IPS DF 19.7 (cell line): ENCODE results near the gene KIAA2012.

Experiments
- DNase-seq: peaks from one replicate; pipeline ENCODE4 v3.0.0-alpha.2; 2013; ENCODE audit warnings: low read depth, low spot score

Gene KIAA2012

DNA sequence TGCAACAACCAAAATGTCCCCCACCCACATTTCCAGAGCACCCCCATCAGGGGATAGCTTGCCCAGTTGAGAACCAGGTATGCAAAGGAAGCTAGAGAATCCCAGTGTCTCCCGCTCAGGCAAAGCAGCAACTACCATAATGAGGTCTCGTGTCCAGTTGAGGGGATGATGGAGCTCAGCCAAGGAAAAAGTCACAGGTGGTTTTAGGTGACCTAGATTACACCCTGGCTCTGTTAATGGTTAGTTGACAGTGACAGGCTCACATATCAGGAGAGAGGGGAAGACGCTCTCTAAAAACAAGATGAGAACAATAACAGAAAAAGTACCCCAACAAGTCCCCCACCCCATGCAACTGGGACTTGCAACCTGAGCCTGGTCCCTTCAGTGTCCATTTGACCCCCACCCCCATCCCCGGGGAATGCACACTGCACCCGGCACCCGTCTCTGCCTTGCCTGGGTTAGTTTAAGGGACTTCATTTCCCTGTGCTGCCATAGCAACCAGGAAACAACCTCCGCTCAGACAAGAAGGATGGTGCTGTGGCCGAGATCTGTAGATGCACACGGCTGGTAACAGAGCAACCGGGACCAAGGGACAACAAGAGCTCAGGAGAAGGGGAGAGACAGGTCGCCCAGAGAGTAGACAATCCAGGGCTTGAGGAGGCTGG, at the start of gene KIAA2012:
KIAA2012 (plus strand) TSS at position 519 of the 665 bp plus-strand sequence. CDS start 373 bp downstream, outside the sequence.
- no peak for DNase-seq

DNA sequence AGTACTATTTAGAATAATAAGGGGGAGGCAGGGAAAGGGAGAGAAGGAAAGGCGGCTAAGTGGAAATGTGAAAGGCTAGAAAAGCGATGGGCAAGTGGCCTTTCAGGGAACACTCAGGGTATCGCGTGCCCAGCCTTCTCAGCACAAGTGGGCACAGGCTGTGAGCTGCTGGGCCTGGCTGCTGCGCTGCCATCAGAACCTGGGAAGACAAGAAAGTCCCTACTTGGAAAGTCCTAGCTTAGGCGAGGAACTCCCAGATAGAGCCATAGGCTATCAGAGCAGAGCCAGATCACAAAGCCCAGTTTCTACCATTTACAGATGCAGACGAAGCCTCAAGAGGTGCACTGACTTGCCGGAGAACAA, 49.2 kb upstream of the KIAA2012 start:
- no peak for DNase-seq

DNA sequence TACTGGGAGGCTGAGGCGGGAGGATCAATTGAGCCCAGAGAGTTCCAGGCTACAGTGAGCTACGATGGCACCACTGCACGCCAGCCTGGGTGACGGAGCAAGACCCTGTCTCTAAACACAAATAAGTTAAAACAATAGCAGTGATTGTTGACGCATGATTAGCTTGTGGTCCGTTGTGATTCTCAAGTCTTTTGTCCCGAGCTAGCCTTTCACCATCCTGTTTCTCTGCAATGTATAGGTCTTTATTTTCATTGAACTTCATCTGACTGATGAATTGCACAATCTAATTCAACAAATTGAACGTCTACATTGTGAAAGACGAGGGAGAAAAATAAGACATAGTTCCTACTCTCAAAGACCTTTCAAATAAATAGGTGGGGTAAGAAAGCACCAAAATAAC, 48.2 kb upstream of the KIAA2012 start:
- DNase-seq: no peak

DNA sequence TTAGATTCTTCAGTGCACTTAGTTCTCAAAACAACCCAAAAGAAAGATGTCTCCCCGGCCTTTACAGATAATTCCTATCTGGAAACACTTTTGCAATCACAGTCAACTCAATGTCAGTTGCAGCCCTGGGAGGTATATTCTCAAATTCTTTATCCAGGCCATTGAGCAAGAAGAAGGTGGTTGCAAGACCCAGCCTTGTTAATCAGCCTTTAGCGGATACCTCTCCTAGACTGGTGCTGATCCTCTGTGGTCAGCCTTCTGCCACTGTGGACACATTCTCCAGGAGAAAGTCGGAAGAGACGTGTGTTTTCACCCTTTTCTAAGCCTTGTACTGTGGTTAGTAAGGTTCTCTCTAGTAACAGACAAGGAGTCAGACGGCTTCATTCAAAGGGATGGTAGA, 47.2 kb upstream of the KIAA2012 start:
- DNase-seq: no peak

DNA sequence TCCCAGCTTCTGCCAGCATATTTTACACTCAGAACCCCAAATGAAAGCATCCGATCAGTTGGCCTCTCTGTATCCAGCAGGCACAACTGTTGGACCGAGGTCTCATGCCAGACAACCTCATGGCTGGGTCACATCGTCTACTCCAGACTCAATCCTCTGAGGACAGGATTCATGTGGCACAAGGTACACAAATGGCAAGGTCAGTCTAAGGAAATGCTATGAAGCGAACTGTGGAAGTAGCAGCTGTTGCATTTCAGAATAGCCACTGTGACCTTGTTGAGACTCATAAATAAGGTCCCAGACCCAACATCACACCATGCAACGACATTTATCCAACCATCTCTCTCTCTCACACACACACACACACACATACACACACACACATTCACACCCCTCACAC, 46.5 kb upstream of the KIAA2012 start:
- no peak for DNase-seq

DNA sequence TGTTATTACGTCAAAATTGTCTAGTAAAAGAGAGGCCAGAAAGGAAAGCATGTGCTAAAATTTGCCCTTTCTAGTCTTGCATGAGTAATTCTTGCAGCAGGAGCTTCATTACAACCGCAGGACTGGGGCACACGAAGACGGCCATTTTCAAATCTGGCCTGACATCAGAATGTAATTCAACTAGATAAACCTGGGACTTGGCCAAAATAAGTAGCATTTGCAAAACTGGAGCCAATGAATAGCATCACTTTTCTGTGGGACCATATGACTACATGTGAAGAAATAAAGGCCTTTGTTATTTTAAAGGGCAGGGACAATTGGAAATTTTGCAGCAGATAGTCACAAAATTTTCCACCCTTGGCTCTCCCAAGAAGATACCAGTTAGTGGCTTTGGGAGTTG, 42.4 kb upstream of the KIAA2012 start:
- DNase-seq: no peak

DNA sequence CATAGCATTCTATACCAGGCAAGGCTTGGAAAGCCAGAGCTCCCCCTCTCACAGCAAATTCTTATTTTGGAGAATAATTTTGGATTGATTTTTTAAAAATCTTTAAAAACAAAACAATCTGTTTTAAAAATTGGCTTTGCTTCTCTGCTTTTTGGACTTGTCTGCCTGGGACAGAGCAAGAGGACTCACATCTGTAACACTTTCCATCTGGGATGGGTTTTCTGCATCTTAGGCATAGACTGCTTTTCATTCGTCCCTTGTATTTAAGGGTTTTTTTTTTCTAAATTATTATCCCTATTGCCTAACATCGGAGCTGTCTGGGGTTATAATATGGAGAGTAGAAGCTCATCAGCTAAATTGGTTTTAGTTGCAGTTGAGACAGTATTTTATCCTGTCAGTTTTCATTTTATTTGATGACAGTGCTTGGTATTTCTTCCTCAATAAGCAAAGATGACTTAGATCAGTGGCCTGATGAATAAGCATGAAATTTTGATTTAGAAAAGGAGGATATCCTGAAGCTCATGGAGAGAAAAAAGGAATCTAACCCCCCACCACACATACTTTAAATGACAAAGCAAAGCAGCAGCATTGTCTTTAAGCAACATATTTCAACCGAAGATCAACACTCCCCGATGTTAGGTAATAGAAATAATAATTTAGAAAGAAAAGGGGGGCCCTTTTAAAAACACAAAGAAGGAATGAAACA, 41.7 kb upstream of the KIAA2012 start:
- no peak for DNase-seq

DNA sequence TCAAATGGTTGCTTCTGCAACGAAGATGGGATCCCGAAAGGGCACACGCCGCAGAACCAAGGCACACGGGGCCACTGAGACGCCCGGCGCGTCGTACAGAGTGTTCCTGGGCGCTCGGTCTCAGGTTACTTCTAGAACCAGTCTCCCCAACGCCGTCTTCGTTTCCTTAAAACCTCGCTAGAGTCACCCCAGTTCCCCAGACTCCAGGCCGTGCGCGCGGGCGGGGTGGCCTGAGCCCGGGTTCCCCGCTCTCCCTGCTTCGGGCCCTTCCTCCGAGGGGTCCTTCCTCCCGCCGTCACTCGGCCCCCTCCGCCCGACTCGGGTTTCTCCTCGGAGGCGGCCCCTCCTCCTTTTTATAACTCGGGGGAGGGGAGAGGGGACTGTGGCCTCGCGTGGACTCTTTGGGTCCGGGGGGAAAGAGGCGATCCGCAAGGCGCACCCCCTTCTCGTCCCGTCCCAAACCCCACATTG, 40.2 kb upstream of the KIAA2012 start:
- DNase-seq: no peak

DNA sequence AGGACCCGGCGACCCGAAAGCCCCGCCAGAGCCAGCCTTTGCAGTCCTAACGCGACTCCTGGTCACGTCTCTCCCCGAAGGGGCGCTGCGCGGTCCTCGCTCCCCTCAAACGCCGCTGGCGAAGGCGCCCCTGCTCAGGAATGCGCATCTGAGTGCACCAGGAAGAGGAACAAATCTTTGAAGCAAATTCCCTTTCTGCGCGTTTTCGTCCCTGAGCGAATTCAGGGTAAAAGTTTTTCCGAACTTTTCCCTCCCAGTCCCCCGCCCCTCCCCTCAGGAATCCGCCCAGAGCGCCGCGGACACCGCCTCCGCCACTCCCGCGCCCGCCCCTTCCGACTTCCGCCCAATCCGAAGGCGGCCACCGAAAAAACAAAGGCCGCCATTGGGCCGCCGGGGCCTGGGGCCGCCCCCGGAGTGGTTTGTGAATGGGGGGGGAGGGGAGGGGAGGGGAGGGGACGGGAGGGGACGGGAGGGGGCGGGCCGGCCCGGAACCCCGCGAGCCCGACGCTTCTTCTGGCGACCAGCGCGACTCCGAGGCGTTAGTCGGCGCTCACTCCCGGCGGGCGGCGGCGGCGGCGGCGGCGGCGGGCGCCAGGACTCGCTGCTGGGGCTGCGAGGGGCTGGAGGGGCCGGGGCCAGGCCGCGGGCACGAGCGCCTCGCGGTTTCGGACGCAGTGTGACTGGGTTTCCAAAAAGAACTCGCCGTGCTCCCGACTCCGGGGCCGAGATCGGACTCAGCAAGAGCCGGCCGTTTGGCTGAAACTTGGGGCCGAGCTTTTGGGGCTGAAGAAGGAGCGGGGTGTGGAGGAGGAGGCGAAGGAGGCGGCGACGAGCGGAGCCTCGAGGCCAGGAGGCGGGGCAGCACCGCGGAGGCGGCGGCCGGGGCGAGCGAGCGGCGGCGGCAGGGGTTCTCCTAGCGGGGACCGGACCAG, 39.5 kb upstream of the KIAA2012 start, which contains the start of gene FZD7:
FZD7 (plus strand) TSS at position 539 of the 932 bp plus-strand sequence. CDS start 793 bp downstream, outside the sequence.
- DNase-seq: no peak

DNA sequence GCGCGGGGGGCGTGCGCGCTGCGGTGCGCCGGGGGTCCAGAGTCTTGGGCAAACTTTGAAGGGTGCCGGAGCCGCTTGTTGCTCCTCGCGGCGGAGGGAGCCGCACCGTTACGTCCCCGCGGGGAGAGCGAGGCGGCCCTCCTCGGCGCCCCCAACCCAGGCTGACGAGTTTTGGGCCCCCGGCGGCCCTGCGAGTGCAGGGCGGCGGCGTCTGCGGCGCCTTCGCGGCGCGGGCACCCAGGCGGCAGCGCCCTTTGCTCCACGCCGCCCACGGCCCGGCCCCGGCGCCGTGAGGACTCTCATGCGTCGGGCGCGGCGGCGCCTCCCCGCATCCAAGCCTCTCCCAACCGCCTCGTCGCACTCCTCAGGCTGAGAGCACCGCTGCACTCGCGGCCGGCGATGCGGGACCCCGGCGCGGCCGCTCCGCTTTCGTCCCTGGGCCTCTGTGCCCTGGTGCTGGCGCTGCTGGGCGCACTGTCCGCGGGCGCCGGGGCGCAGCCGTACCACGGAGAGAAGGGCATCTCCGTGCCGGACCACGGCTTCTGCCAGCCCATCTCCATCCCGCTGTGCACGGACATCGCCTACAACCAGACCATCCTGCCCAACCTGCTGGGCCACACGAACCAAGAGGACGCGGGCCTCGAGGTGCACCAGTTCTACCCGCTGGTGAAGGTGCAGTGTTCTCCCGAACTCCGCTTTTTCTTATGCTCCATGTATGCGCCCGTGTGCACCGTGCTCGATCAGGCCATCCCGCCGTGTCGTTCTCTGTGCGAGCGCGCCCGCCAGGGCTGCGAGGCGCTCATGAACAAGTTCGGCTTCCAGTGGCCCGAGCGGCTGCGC, 38.6 kb upstream of the KIAA2012 start:
- no peak for DNase-seq

DNA sequence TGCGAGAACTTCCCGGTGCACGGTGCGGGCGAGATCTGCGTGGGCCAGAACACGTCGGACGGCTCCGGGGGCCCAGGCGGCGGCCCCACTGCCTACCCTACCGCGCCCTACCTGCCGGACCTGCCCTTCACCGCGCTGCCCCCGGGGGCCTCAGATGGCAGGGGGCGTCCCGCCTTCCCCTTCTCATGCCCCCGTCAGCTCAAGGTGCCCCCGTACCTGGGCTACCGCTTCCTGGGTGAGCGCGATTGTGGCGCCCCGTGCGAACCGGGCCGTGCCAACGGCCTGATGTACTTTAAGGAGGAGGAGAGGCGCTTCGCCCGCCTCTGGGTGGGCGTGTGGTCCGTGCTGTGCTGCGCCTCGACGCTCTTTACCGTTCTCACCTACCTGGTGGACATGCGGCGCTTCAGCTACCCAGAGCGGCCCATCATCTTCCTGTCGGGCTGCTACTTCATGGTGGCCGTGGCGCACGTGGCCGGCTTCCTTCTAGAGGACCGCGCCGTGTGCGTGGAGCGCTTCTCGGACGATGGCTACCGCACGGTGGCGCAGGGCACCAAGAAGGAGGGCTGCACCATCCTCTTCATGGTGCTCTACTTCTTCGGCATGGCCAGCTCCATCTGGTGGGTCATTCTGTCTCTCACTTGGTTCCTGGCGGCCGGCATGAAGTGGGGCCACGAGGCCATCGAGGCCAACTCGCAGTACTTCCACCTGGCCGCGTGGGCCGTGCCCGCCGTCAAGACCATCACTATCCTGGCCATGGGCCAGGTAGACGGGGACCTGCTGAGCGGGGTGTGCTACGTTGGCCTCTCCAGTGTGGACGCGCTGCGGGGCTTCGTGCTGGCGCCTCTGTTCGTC, 37.7 kb upstream of the KIAA2012 start:
- no peak for DNase-seq

DNA sequence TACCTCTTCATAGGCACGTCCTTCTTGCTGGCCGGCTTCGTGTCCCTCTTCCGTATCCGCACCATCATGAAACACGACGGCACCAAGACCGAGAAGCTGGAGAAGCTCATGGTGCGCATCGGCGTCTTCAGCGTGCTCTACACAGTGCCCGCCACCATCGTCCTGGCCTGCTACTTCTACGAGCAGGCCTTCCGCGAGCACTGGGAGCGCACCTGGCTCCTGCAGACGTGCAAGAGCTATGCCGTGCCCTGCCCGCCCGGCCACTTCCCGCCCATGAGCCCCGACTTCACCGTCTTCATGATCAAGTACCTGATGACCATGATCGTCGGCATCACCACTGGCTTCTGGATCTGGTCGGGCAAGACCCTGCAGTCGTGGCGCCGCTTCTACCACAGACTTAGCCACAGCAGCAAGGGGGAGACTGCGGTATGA, 37.1 kb upstream of the KIAA2012 start:
- DNase-seq: no peak

DNA sequence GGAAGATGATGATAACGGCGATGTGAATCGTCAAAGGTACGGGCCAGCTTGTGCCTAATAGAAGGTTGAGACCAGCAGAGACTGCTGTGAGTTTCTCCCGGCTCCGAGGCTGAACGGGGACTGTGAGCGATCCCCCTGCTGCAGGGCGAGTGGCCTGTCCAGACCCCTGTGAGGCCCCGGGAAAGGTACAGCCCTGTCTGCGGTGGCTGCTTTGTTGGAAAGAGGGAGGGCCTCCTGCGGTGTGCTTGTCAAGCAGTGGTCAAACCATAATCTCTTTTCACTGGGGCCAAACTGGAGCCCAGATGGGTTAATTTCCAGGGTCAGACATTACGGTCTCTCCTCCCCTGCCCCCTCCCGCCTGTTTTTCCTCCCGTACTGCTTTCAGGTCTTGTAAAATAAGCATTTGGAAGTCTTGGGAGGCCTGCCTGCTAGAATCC, 36.4 kb upstream of the KIAA2012 start:
- no peak for DNase-seq

DNA sequence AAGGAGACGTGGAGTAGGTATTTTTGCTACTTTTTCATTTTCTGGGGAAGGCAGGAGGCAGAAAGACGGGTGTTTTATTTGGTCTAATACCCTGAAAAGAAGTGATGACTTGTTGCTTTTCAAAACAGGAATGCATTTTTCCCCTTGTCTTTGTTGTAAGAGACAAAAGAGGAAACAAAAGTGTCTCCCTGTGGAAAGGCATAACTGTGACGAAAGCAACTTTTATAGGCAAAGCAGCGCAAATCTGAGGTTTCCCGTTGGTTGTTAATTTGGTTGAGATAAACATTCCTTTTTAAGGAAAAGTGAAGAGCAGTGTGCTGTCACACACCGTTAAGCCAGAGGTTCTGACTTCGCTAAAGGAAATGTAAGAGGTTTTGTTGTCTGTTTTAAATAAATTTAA, 36.0 kb upstream of the KIAA2012 start:
- no peak for DNase-seq

DNA sequence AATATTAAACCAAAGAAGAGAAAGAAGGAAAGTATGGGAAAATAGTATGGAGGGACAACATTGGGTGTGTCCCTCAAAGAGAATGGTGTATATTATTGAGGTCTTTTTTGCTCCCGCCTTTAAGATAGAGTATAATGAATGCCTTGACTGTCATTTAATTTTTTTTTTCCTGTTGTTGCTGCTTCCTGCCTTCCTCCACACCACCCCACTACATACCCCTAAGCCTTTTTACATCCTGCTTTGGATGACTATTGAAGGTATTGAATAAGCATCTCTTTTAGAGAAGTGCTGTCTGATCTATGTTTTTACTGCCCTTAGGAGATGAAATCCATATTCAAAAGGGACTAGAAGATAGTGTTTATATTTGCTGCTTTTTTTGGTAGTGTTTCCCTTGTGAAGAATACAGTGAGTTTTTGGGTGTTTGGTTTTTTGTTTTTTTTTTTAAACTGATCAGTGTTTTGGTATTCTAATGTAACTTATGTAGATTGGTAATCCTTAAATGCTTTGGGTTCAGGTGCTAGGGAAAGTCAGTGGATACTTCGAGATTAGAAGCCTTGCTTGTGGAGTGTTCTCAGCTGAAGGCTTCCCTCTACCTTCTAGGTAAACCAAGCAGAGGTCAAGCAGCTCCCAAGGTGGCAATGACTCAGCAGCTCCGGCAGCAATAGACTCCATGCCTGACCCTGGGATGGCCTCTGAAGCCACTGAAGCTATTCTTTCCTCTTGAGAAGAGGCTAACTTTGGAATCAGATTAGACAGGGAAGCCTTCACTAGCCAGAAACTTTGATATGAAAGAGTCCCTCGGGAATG, 34.4 kb upstream of the KIAA2012 start:
- no peak for DNase-seq

DNA sequence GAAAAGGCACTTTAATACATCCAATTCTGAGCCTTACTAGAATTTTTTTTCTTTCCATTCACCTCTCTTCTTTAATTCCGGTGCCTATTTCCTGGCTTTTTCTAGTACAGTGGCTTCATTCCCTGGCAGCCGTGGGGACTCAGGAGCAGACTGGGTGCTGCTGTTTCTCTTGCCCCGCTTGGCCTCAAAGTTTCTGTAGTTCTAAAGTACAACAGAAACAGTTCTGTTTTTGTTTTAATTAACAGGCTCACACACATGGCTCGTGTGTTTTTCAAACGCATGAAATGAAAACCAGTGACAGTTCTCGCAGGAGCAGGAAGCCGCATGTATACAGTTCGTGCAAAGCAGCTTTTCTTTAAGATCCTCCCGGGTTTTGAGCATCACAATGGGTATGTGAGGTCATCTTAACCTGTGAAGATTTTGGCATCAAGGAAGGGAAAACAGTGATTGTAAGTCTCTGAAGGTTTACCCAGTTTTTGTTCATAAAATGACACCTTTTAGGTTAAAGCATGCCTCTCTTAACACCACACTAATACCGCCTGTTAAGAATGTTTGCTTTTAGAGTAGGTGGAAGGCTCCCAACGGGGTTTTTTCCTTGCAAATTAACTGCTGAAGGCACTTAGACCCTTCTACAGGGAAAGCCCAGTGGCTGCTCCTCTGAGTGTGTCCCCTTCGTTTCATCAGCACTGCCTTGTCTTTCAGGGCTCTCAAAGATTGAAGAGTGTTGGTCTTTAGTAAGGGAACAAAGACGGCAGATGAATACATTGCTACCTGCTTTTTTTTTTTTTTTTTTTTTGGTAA, 33.6 kb upstream of the KIAA2012 start:
- no peak for DNase-seq

DNA sequence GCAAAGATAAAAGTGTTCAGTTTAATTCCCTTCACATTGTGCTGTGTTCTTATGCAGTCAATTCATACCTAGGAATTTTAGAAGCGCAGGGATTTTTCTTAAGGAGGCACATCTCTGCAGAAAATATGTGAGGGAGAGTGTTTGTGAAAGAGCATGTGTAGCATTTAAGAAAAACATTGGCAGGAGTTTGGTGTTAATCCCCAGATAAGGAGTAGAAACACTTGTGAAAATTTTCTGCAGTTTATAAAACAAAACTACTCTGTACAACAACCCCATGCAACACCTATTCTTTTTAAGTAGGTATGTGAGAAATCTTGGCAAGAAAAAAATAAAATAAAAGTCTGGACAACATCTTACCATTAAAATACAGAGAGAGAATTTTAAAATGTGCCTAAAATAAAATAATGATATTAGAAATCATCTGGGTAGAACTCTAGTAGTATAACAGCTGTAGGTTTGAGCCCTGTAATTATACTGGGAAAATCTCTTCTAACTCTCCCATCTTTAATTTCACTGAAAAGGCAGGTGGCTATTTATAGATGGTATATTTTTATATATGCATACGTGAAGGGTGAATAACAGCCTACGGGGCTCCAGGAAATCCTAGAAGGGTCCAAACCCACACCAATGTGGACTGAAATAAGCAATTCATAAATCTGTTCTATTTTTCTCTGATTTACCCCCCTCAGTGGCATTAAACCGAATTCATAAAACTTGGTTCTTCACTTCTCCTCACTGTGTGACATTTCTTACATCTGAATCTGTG, 32.8 kb upstream of the KIAA2012 start:
- no peak for DNase-seq

DNA sequence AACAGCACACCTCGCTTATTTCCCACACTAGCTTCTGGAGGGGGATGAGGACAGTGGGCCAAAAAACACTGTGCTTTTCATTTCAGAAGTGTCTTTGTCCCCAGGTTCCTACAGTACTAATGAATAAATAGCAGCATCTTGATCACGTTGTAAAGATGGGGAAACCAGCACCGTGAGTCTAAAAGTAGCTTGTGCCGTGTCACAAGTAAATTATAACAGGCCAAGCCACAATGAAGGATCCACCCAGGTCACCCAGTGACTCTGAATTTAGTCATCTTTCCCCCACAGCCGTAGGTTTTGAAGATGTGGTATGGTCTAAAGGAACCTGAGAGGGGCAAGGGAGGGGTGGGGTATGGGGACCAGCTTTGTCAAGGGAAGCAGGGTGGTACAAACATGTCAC, 30.6 kb upstream of the KIAA2012 start:
- DNase-seq: no peak
